ENCODE results near the gene TSPAN4. TPM values are rescaled to one million over a fixed set of nuclear protein-coding genes. Genes with fewer than 3 reads are reported as not detected.

Gene TSPAN4
- total and polyA plus RNA-seq, 2 of the 13 experiments (the other 11 are each of a cell fraction or from before 2014, with no cell fraction given), result 31.7 to 68.3 TPM

- no peak for TF ChIP-seq RNF219 (CRISPR knock-in tag; IDR thresholded peaks at IDR 0.05)
- 0 out of 2 replicates have a peak, but pooled peaks have one; percentile 20 for TF ChIP-seq BRCA1 (CRISPR knock-in tag; IDR thresholded peaks at IDR 0.05)
- TF ChIP-seq NR2C2 (CRISPR knock-in tag; IDR thresholded peaks at IDR 0.05; ENCODE audit: borderline replicate concordance), result no peak
- TF ChIP-seq RARG (CRISPR knock-in tag; IDR thresholded peaks at IDR 0.05; ENCODE audit: low read depth), result no peak
- TF ChIP-seq BORCS8-MEF2B (CRISPR knock-in tag; IDR thresholded peaks at IDR 0.05), result no peak
- TF ChIP-seq MED1 (CRISPR knock-in tag; IDR thresholded peaks at IDR 0.05), result no peak
- no peak for TF ChIP-seq CHCHD3 (CRISPR knock-in tag; IDR thresholded peaks at IDR 0.05)
- no peak for TF ChIP-seq NAIF1 (CRISPR knock-in tag; IDR thresholded peaks at IDR 0.05; ENCODE audit: borderline replicate concordance)
- TF ChIP-seq EHMT2 (IDR thresholded peaks at IDR 0.05; ENCODE audit: borderline replicate concordance, low read depth, low read length), result no peak
- no peak for TF ChIP-seq ZNF766 (CRISPR knock-in tag; IDR thresholded peaks at IDR 0.05; ENCODE audit: borderline replicate concordance)
- TF ChIP-seq ZIK1 (CRISPR knock-in tag; IDR thresholded peaks at IDR 0.05; ENCODE audit: borderline replicate concordance, low read depth), result no peak
- TF ChIP-seq DBP (CRISPR knock-in tag; IDR thresholded peaks at IDR 0.05; ENCODE audit: not compliant biosample characterization), result no peak
- no peak for TF ChIP-seq HES4 (CRISPR knock-in tag; IDR thresholded peaks at IDR 0.05; ENCODE audit: borderline replicate concordance)
- TF ChIP-seq RFX5 (IDR thresholded peaks at IDR 0.05; ENCODE audit: low read depth, low read length), result no peak
- no peak; the same call in 1 of the 2 replicates for TF ChIP-seq HOXA3 (CRISPR knock-in tag; IDR thresholded peaks at IDR 0.05)
- no peak for TF ChIP-seq GMEB2 (CRISPR knock-in tag; IDR thresholded peaks at IDR 0.05; ENCODE audit: low read depth)
- TF ChIP-seq, protein P1, sequence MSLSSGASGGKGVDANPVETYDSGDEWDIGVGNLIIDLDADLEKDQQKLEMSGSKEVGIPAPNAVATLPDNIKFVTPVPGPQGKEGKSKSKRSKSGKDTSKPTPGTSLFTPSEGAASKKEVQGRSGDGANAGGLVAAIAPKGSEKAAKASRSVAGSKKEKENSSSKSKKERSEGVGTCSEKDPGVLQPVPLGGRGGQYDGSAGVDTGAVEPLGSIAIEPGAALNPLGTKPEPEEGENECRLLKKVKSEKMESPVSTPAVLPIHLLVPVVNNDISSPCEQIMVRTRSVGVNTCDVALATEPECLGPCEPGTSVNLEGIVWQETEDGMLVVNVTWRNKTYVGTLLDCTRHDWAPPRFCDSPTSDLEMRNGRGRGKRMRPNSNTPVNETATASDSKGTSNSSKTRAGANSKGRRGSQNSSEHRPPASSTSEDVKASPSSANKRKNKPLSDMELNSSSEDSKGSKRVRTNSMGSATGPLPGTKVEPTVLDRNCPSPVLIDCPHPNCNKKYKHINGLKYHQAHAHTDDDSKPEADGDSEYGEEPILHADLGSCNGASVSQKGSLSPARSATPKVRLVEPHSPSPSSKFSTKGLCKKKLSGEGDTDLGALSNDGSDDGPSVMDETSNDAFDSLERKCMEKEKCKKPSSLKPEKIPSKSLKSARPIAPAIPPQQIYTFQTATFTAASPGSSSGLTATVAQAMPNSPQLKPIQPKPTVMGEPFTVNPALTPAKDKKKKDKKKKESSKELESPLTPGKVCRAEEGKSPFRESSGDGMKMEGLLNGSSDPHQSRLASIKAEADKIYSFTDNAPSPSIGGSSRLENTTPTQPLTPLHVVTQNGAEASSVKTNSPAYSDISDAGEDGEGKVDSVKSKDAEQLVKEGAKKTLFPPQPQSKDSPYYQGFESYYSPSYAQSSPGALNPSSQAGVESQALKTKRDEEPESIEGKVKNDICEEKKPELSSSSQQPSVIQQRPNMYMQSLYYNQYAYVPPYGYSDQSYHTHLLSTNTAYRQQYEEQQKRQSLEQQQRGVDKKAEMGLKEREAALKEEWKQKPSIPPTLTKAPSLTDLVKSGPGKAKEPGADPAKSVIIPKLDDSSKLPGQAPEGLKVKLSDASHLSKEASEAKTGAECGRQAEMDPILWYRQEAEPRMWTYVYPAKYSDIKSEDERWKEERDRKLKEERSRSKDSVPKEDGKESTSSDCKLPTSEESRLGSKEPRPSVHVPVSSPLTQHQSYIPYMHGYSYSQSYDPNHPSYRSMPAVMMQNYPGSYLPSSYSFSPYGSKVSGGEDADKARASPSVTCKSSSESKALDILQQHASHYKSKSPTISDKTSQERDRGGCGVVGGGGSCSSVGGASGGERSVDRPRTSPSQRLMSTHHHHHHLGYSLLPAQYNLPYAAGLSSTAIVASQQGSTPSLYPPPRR (CRISPR knock-in tag; IDR thresholded peaks at IDR 0.05; ENCODE audit: borderline replicate concordance), result no peak
- TF ChIP-seq PHF20 (CRISPR knock-in tag; IDR thresholded peaks at IDR 0.05), result no peak
- TF ChIP-seq MXD3 (CRISPR knock-in tag; IDR thresholded peaks at IDR 0.05), result no peak
These were observed 34.0 kb upstream of the TSPAN4 start (continued) for GRCh38 chr11:808427-809286.
